HepG2 (cell line): ENCODE data around the gene TARM1. TPM values are rescaled to one million over a fixed set of nuclear protein-coding genes. Genes with fewer than 3 reads are reported as not detected.

Experiments used
- GPN1 ChIP-seq: sonication (generic); formaldehyde crosslinking; IDR thresholded peaks from 2 replicates; pipeline ENCODE4 v1.5.1; 2020; ENCODE audit warnings: missing genetic modification reagents, borderline replicate concordance
- HDAC1 ChIP-seq: sonication (generic); formaldehyde crosslinking; IDR thresholded peaks from 2 replicates; pipeline ENCODE4 v1.5.1; 2020; ENCODE audit warnings: mild to moderate bottlenecking, missing genetic modification reagents
- HDAC2 ChIP-seq: sonication (generic); formaldehyde crosslinking; IDR thresholded peaks from 2 replicates; pipeline ENCODE4 v1.4.0; 2020; ENCODE audit warnings: missing genetic modification reagents
- HNRNPK ChIP-seq: fragments of 200-400 bp; formaldehyde crosslinking; IDR thresholded peaks from 2 replicates; pipeline ENCODE4 v1.6.1; 2018; ENCODE audit warnings: low read length, low read depth, moderate library complexity, mild to moderate bottlenecking; ENCODE audit not compliant: poor library complexity, severe bottlenecking
- IRF1 ChIP-seq: sonication (generic); formaldehyde crosslinking; IDR thresholded peaks from 2 replicates; pipeline ENCODE4 v1.4.0; 2020; ENCODE audit warnings: low read depth, mild to moderate bottlenecking, missing genetic modification reagents
- KLF9 ChIP-seq: IDR thresholded peaks from 2 replicates; pipeline ENCODE4 v1.6.1; 2016; ENCODE audit warnings: low read depth
- POLR2AphosphoS5 ChIP-seq: IDR thresholded peaks from 2 replicates; pipeline ENCODE4 v1.6.1; 2012; ENCODE audit warnings: low read depth, low read length
- SAP130 ChIP-seq: IDR thresholded peaks from 2 replicates; pipeline ENCODE4 v1.6.1; 2016; ENCODE audit warnings: low read depth
- SRSF4 ChIP-seq: fragments of 200-400 bp; formaldehyde crosslinking; IDR thresholded peaks from one replicate; pipeline ENCODE4 v1.6.1; 2018; ENCODE audit warnings: mild to moderate bottlenecking, low read depth, low read length, moderate library complexity; ENCODE audit not compliant: poor library complexity, severe bottlenecking
- ZBTB33 ChIP-seq: sonication (generic); formaldehyde crosslinking; IDR thresholded peaks from 2 replicates; pipeline ENCODE4 v1.4.0; 2020; ENCODE audit warnings: missing genetic modification reagents
- ZBTB46 ChIP-seq: sonication (generic); formaldehyde crosslinking; IDR thresholded peaks from 2 replicates; pipeline ENCODE4 v1.4.0; 2020; ENCODE audit warnings: mild to moderate bottlenecking, missing genetic modification reagents, borderline replicate concordance
- ZFAT ChIP-seq: sonication (generic); formaldehyde crosslinking; conservative IDR thresholded peaks from 2 replicates; pipeline ENCODE4 v1.8.1; 2023; ENCODE audit warnings: missing genetic modification reagents, inconsistent platforms
- ZHX1 ChIP-seq: sonication (generic); formaldehyde crosslinking; IDR thresholded peaks from 2 replicates; pipeline ENCODE4 v1.8.1; 2022; ENCODE audit warnings: low read depth, mild to moderate bottlenecking, missing genetic modification reagents
- ZNF768 ChIP-seq: sonication (generic); formaldehyde crosslinking; IDR thresholded peaks from 2 replicates; pipeline ENCODE4 v1.4.0; 2020; ENCODE audit warnings: missing genetic modification reagents
- ZNF772 ChIP-seq: sonication (generic); formaldehyde crosslinking; IDR thresholded peaks from 2 replicates; pipeline ENCODE4 v1.5.0; 2020; ENCODE audit warnings: mild to moderate bottlenecking, missing genetic modification reagents
- ZNF775 ChIP-seq: sonication (generic); formaldehyde crosslinking; IDR thresholded peaks from 2 replicates; pipeline ENCODE4 v1.4.0; 2020; ENCODE audit warnings: missing genetic modification reagents, mild to moderate bottlenecking, moderate library complexity, borderline replicate concordance
- ZNF782 ChIP-seq: sonication (generic); formaldehyde crosslinking; IDR thresholded peaks from 2 replicates; pipeline ENCODE4 v1.4.0; 2020; ENCODE audit warnings: missing genetic modification reagents, mild to moderate bottlenecking, borderline replicate concordance
- ZNF879 ChIP-seq: sonication (generic); formaldehyde crosslinking; IDR thresholded peaks from 2 replicates; pipeline ENCODE4 v1.8.1; 2023; ENCODE audit warnings: missing genetic modification reagents
- polyA plus RNA-seq, 8 experiments: library from polyadenylated mRNA; depleted of rRNA in 3 of 8; stranded (reverse) in 7 of 8; unstranded in 1 of 8; fragments of >200 nt; fragmentation: Illumina TruSeq in 4 of 8; extraction: Trizol in 4 of 8; gene quantifications; 2 replicates each; pipeline versions ENCODE4 v1.2.1 to v1.2.3, GENCODE V29; 2011 to 2016; ENCODE audit warnings: low read depth in 4 of 8, missing spikeins in 1 of 8, mixed read lengths in 1 of 8; ENCODE audit not compliant: insufficient read depth in 1 of 8
- total RNA-seq, 5 experiments: library from RNA; depleted of rRNA; stranded (reverse); fragments of >200 nt; fragmentation: Illumina TruSeq; extraction: Trizol; gene quantifications; 2 replicates each; pipeline ENCODE4 v1.2.3, GENCODE V29; 2016; ENCODE audit warnings: low read depth in 1 of 5
- TF ChIP-seq, protein P1 (sequence below): IDR thresholded peaks from 2 replicates; pipeline ENCODE4 v1.6.1; 2016; ENCODE audit warnings: missing genetic modification reagents, missing compliant biosample characterization

Gene TARM1
- total and polyA plus RNA-seq, 2 of the 13 experiments (the other 11 are each of a cell fraction or from before 2014, with no cell fraction given) = not detected

GRCh38 chr19:54115109-54116063 lies 34.2 kb upstream of the TARM1 start, which contains the start of the genes PRPF31 and TFPT (continued):
- TF ChIP-seq ZNF768 (CRISPR knock-in tag) (peak; percentile 57; the same call in 1 of the 2 replicates), ZFAT (no peak), HDAC2 (CRISPR knock-in tag) (peak; percentile 89), ZHX1 (CRISPR knock-in tag) (peak; percentile 60; the same call in 1 of the 2 replicates), ZBTB46 (CRISPR knock-in tag) (0 out of 2 replicates have a peak, but pooled peaks have one; percentile 63), KLF9 (CRISPR knock-in tag) (no peak), POLR2AphosphoS5 (peak; percentile 96), ZNF775 (CRISPR knock-in tag) (0 out of 2 replicates have a peak, but pooled peaks have one; percentile 63), ZNF772 (CRISPR knock-in tag) (0 out of 2 replicates have a peak, but pooled peaks have one; percentile 60), GPN1 (CRISPR knock-in tag) (no peak), ZNF879 (CRISPR knock-in tag) (0 out of 2 replicates have a peak, but pooled peaks have one; percentile 37), HNRNPK (no peak), ZBTB33 (CRISPR knock-in tag) (peak; percentile 76), ZNF782 (CRISPR knock-in tag) (peak; percentile 86; the same call in 1 of the 2 replicates), SRSF4 (no peak), IRF1 (0 out of 2 replicates have a peak, but pooled peaks have one; percentile 71), SAP130 (CRISPR knock-in tag) (peak; percentile 97), HDAC1 (CRISPR knock-in tag) (peak; percentile 99)
- TF ChIP-seq, protein P1, sequence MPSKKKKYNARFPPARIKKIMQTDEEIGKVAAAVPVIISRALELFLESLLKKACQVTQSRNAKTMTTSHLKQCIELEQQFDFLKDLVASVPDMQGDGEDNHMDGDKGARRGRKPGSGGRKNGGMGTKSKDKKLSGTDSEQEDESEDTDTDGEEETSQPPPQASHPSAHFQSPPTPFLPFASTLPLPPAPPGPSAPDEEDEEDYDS (CRISPR knock-in tag) = peak; percentile 55; the same call in 1 of the 2 replicates
